LNCAP (cell line): ENCODE measurements around the gene GPRIN2.

Source experiments
- CTCF ChIP-seq: fragments of 450-650 bp; IDR thresholded peaks from 2 replicates; pipeline ENCODE4 v1.5.1; 2017; ENCODE audit warnings: mild to moderate bottlenecking

The GPRIN2 gene

GRCh38 chr10:46523119-46523961, 33.1 kb downstream of the GPRIN2 start:
- TF ChIP-seq CTCF: no peak

- no peak for TF ChIP-seq CTCF
Observed at GRCh38 chr10:46522295-46523118, 34.0 kb downstream of the GPRIN2 start.

- no peak for TF ChIP-seq CTCF
Observed at GRCh38 chr10:46520941-46521340, 35.5 kb downstream of the GPRIN2 start.

GRCh38 chr10:46520381-46520780, 36.1 kb downstream of the GPRIN2 start:
- TF ChIP-seq CTCF: no peak

- no peak for TF ChIP-seq CTCF
Observed at GRCh38 chr10:46518028-46518725, 38.3 kb downstream of the GPRIN2 start.

- no peak for TF ChIP-seq CTCF
Observed at GRCh38 chr10:46517541-46517940, 38.9 kb downstream of the GPRIN2 start.

GRCh38 chr10:46516660-46517416, 39.6 kb downstream of the GPRIN2 start:
- TF ChIP-seq CTCF: no peak
